ENCODE data around the gene ZNF783.
"Not testable (repeated sequence)": the region's sequence is repeated elsewhere in the genome, so short reads cannot be mapped to it uniquely, and the experiment has no call there.

ZNF783 gene

GRCh38 chr7:149266451-149266850, 4.5 kb downstream of the ZNF783 start:
- peaks cover 10% of the 10 kb centered on the region for H3K4me1 ChIP-seq (ENCODE audit: control insufficient read depth, insufficient read depth, low read length)
- peaks cover 52% of the 10 kb centered on the region for H3K36me3 ChIP-seq (ENCODE audit: insufficient read depth, low read length)
- no peak overlapping the region for H3K4me3 ChIP-seq (ENCODE audit: low read length)
- no peaks in the 10 kb centered on the region for H3K27me3 ChIP-seq (ENCODE audit: control insufficient read depth, insufficient read depth, low read length)
- no peak overlapping the region for H3K9ac ChIP-seq (ENCODE audit: low read depth, low read length)
- H3K4me2 ChIP-seq (ENCODE audit: low read length): no peak overlapping the region
- no peaks in the 10 kb centered on the region for H3K9me3 ChIP-seq (replicated peaks; ENCODE audit: low read length)

GRCh38 chr7:149267733-149268132, 5.7 kb downstream of the ZNF783 start:
- Histone ChIP-seq H3K9ac (ENCODE audit: low read depth, low read length) (no peak overlapping the region), H3K4me2 (ENCODE audit: low read length) (no peak overlapping the region), H3K4me1 (ENCODE audit: control insufficient read depth, insufficient read depth, low read length) (peaks cover 6% of the 10 kb centered on the region), H3K36me3 (ENCODE audit: insufficient read depth, low read length) (peaks cover 61% of the 10 kb centered on the region), H3K9me3 (replicated peaks; ENCODE audit: low read length) (no peaks in the 10 kb centered on the region), H3K27me3 (ENCODE audit: control insufficient read depth, insufficient read depth, low read length) (no peaks in the 10 kb centered on the region), H3K4me3 (ENCODE audit: low read length) (no peak overlapping the region)

- not testable (repeated sequence) for H3K4me3 ChIP-seq (ENCODE audit: low read length); H3K27me3 ChIP-seq (ENCODE audit: control insufficient read depth, insufficient read depth, low read length); H3K9me3 ChIP-seq (replicated peaks; ENCODE audit: low read length); H3K4me1 ChIP-seq (ENCODE audit: control insufficient read depth, insufficient read depth, low read length); H3K9ac ChIP-seq (ENCODE audit: low read depth, low read length); H3K4me2 ChIP-seq (ENCODE audit: low read length)
- H3K36me3 ChIP-seq (ENCODE audit: insufficient read depth, low read length): peaks cover 56% of the 10 kb centered on the region
Observed at GRCh38 chr7:149274424-149274823, 12.4 kb downstream of the ZNF783 start.

GRCh38 chr7:149277871-149278270, 15.9 kb downstream of the ZNF783 start:
- no peaks in the 10 kb centered on the region for H3K27me3 ChIP-seq (ENCODE audit: control insufficient read depth, insufficient read depth, low read length)
- no peaks in the 10 kb centered on the region for H3K9me3 ChIP-seq (replicated peaks; ENCODE audit: low read length)
- no peaks in the 10 kb centered on the region for H3K4me1 ChIP-seq (ENCODE audit: control insufficient read depth, insufficient read depth, low read length)
- no peak overlapping the region for H3K9ac ChIP-seq (ENCODE audit: low read depth, low read length)
- H3K36me3 ChIP-seq (ENCODE audit: insufficient read depth, low read length): peaks cover 58% of the 10 kb centered on the region
- H3K4me3 ChIP-seq (ENCODE audit: low read length): no peak overlapping the region
- H3K4me2 ChIP-seq (ENCODE audit: low read length): no peak overlapping the region

GRCh38 chr7:149278396-149278795, 16.4 kb downstream of the ZNF783 start:
- no peaks in the 10 kb centered on the region for H3K4me1 ChIP-seq (ENCODE audit: control insufficient read depth, insufficient read depth, low read length)
- no peaks in the 10 kb centered on the region for H3K27me3 ChIP-seq (ENCODE audit: control insufficient read depth, insufficient read depth, low read length)
- H3K36me3 ChIP-seq (ENCODE audit: insufficient read depth, low read length): peaks cover 53% of the 10 kb centered on the region
- H3K4me2 ChIP-seq (ENCODE audit: low read length): no peak overlapping the region
- H3K9me3 ChIP-seq (replicated peaks; ENCODE audit: low read length): no peaks in the 10 kb centered on the region
- H3K4me3 ChIP-seq (ENCODE audit: low read length): no peak overlapping the region
- no peak overlapping the region for H3K9ac ChIP-seq (ENCODE audit: low read depth, low read length)

GRCh38 chr7:149279111-149279743, 17.2 kb downstream of the ZNF783 start:
- Histone ChIP-seq H3K9me3 (replicated peaks; ENCODE audit: low read length) (no peaks in the 10 kb centered on the region), H3K4me3 (ENCODE audit: low read length) (no peak overlapping the region), H3K36me3 (ENCODE audit: insufficient read depth, low read length) (peaks cover 48% of the 10 kb centered on the region), H3K9ac (ENCODE audit: low read depth, low read length) (no peak overlapping the region), H3K4me2 (ENCODE audit: low read length) (no peak overlapping the region), H3K4me1 (ENCODE audit: control insufficient read depth, insufficient read depth, low read length) (no peaks in the 10 kb centered on the region), H3K27me3 (ENCODE audit: control insufficient read depth, insufficient read depth, low read length) (no peaks in the 10 kb centered on the region)

GRCh38 chr7:149280151-149280550, 18.2 kb downstream of the ZNF783 start:
- Histone ChIP-seq H3K4me3 (ENCODE audit: low read length) (no peak overlapping the region), H3K36me3 (ENCODE audit: insufficient read depth, low read length) (peaks cover 48% of the 10 kb centered on the region), H3K4me2 (ENCODE audit: low read length) (no peak overlapping the region), H3K9me3 (replicated peaks; ENCODE audit: low read length) (no peaks in the 10 kb centered on the region), H3K4me1 (ENCODE audit: control insufficient read depth, insufficient read depth, low read length) (peaks cover 3% of the 10 kb centered on the region), H3K9ac (ENCODE audit: low read depth, low read length) (no peak overlapping the region), H3K27me3 (ENCODE audit: control insufficient read depth, insufficient read depth, low read length) (no peaks in the 10 kb centered on the region)

GRCh38 chr7:149280661-149281507, 18.9 kb downstream of the ZNF783 start:
- Histone ChIP-seq H3K9ac (ENCODE audit: low read depth, low read length) (no peak overlapping the region), H3K9me3 (replicated peaks; ENCODE audit: low read length) (no peaks in the 10 kb centered on the region), H3K36me3 (ENCODE audit: insufficient read depth, low read length) (peaks cover 44% of the 10 kb centered on the region), H3K27me3 (ENCODE audit: control insufficient read depth, insufficient read depth, low read length) (no peaks in the 10 kb centered on the region), H3K4me1 (ENCODE audit: control insufficient read depth, insufficient read depth, low read length) (peaks cover 9% of the 10 kb centered on the region), H3K4me3 (ENCODE audit: low read length) (no peak overlapping the region), H3K4me2 (ENCODE audit: low read length) (no peak overlapping the region)

- no peak overlapping the region for H3K4me2 ChIP-seq (ENCODE audit: low read length)
- H3K4me3 ChIP-seq (ENCODE audit: low read length): no peak overlapping the region
- H3K9ac ChIP-seq (ENCODE audit: low read depth, low read length): no peak overlapping the region
- H3K4me1 ChIP-seq (ENCODE audit: control insufficient read depth, insufficient read depth, low read length): peaks cover 9% of the 10 kb centered on the region
- peaks cover 39% of the 10 kb centered on the region for H3K36me3 ChIP-seq (ENCODE audit: insufficient read depth, low read length)
- no peaks in the 10 kb centered on the region for H3K27me3 ChIP-seq (ENCODE audit: control insufficient read depth, insufficient read depth, low read length)
- no peaks in the 10 kb centered on the region for H3K9me3 ChIP-seq (replicated peaks; ENCODE audit: low read length)
Observed at GRCh38 chr7:149281508-149282330, 19.7 kb downstream of the ZNF783 start.

- Histone ChIP-seq H3K36me3 (ENCODE audit: insufficient read depth, low read length) (peaks cover 35% of the 10 kb centered on the region), H3K4me3 (ENCODE audit: low read length) (no peak overlapping the region), H3K4me2 (ENCODE audit: low read length) (no peak overlapping the region), H3K9ac (ENCODE audit: low read depth, low read length) (no peak overlapping the region), H3K4me1 (ENCODE audit: control insufficient read depth, insufficient read depth, low read length) (peaks cover 9% of the 10 kb centered on the region), H3K27me3 (ENCODE audit: control insufficient read depth, insufficient read depth, low read length) (no peaks in the 10 kb centered on the region), H3K9me3 (replicated peaks; ENCODE audit: low read length) (no peaks in the 10 kb centered on the region)
Observed at GRCh38 chr7:149282331-149282655, 20.3 kb downstream of the ZNF783 start.

GRCh38 chr7:149283321-149283720, 21.3 kb downstream of the ZNF783 start:
- Histone ChIP-seq H3K9me3 (replicated peaks; ENCODE audit: low read length) (no peaks in the 10 kb centered on the region), H3K4me2 (ENCODE audit: low read length) (no peak overlapping the region), H3K9ac (ENCODE audit: low read depth, low read length) (no peak overlapping the region), H3K27me3 (ENCODE audit: control insufficient read depth, insufficient read depth, low read length) (no peaks in the 10 kb centered on the region), H3K4me3 (ENCODE audit: low read length) (no peak overlapping the region), H3K36me3 (ENCODE audit: insufficient read depth, low read length) (peaks cover 30% of the 10 kb centered on the region), H3K4me1 (ENCODE audit: control insufficient read depth, insufficient read depth, low read length) (peaks cover 9% of the 10 kb centered on the region)
